NCI-H524 treated with DMSO at 0.1 percent for 48 hours (cell line): ENCODE data around the gene SSC5D.

Experiments used
- DNase-seq: peaks from one replicate; lab custom pipeline; 2025; lab: John Stamatoyannopoulos, UW

Gene SSC5D

DNA sequence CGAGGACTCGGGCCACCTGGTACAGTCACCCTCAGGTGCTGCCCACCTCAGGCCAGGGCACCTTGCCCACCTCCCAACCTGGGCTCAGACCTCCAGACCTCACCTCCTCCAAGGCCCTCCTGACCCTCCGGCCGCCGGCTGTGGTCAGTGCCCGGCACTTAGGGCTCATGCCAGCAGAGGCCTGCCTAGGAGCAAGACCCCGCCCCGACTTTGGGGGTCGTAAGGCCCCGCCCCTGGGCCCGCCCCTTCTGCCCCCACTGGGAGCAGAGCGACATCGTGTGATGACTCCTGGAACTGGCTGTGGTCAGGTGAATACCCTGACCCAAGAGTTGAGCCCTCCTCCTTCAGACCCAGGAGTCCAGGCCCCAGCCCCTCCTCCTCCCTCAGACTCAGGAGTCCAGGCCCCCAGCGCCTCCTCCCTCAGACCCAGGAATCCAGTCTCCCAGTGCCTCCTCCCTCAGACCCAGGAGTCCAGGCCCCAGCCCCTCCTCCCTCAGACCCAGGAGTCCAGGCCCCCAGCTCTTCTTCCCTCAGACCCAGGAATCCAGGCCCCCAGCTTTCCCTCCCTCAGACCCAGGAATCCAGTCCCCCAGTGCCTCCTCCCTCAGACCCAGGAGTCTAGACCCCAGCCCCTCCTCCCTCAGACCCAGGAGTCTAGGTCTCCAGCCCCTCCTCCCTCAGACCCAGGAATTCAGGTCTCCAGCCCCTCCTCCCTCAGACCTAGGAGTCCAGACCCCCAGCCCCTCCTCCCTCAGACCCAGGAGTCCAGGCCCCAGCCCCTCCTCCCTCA is 48.9 kb downstream of the SSC5D start, which contains the start of gene SBK2:
SBK2 (minus strand) TSS at position 183 of the 790 bp plus-strand sequence. CDS start 839 bp downstream, outside the sequence.
- DNase-seq = no peak

GRCh38 chr19:55537741-55538111 is 49.5 kb downstream of the SSC5D start:
- DNase-seq = no peak

- DNase-seq = no peak
These were observed 49.9 kb downstream of the SSC5D start for GRCh38 chr19:55538132-55538531.

DNA sequence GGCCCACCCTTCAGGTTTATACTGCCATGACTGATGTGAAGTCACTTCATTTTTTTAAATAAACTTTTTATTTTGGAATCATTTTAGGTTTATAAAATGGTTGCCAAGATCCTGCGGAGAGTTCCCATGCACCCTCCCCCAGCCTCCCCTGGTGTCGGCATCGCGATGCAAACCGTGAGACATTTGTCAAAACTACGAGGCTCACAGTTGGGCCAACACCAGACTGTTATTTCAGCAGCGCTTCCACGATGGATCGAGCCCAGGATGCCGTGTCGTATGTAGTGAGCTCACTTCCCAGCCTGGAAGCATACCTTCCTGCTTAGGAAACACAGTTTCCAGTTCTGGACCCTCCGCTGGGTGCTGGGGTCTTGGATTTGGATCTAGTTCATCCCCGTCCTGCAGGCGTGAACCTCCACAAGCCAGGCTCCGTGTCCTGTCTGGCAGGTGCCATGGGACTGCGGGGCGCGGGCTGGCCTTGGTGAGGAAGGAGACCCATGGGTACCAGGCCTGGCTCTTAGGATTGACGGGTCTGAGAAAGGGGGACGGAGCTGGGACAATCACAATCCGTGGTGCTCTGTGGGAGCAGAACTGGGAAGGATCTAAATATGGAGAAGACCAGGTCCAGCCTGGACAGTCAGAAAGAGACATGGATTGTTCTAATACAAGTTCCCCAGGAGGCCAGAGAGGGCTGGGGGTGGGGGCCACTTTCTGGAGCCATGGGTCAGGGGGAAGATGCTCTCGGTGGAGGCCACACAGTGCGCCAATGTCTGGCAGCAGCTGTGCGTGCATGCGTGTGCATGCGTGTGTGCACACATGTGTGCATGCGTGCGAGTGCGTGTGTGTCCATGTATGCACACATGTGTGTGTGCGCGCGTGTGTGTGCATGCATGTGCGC is 51.1 kb downstream of the SSC5D start:
- no peak for DNase-seq

- no peak for DNase-seq
These were observed 52.4 kb downstream of the SSC5D start for GRCh38 chr19:55540619-55541018.

DNA sequence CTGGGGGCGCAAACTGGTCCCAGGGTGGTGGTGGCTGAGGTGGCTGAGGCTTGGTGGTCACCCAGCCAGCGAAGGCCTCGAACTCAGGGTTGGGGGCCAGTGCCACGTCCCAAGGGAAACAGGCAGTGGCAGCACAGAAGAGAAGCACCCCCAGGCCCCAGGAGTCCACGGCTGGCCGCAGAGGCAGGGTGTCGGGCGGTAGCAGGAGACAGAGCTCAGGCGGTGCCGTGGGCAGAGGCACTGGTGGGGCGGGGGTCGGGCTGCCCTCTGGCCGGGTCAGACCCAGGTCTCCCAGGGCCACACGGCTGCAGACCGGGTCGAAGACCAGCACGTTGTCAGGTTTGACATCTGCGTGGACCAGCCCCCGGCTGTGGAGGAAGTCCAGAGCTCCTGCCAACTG is 52.9 kb downstream of the SSC5D start:
- no peak for DNase-seq

- no peak for DNase-seq
These were observed 54.1 kb downstream of the SSC5D start for GRCh38 chr19:55542292-55542855.

DNA sequence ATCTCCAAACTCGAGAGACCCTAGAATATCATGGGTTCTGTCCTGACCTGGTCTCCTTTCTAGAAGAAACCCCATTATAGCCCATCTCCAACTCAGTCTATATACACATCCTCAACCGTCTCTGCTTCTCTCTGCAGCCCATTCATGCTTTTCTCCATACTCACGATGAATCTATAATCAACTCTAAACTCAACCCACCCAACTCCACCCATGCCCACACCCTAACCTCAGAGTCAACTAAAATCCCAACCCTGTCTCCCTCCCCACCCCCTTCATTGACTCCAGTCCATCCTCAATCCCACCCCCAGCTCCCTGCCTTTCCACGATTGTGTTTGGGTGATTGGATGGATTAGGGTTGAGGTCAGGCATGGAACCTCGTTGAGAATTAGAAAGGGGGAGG is 55.3 kb downstream of the SSC5D start:
- no peak for DNase-seq

DNA sequence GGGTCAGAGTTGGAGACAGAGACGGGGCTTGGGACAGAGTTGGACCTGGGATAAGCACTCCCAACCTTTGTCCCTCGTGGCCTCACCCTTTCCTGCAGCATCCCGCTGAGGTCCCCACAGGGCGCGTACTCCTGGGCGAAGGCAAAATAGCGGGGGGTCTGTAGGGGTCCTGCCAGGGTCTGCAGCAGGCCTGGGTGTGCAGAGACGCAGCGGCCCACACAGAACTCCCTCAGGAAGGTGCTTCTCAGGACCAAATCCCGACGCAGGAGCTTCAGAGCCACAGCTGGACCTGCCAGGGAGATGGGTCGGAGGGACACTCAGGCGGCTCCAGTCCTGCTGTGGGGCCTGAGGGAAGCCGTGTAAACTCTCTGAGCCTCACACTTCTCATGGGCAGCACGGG is 55.8 kb downstream of the SSC5D start:
- no peak for DNase-seq

DNA sequence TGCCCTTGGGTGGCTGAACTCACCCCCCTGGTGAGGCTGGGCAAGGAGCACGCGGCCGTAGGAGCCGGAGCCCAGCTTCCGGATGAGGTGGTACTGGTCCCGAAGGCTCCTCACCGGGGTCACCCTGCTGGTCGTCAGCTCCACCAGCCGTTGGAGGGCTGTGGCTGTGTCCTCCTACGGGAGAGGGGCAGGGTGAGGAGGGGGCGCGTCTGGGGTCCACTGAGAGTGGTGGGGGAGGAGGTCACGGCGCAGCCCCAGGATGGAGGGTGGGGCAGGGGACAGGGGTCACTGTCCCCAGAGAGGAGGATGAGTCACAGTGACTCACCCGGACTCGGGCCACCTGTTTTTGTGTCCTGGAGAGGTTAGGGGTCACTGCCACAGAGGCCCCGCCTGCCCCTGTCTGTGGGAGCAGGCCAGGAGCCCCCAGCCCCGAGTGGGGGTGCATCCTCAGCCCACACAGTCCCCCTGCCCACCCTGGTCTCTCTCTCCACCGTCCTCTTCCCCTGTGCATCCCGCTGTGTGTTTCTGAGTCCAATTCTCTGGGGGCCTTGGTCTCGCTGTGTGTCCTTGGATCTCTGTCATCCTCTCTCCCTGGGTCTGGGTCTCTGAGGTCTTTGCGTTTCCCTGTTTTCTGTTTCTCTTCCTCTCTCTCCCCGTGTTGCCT is 56.7 kb downstream of the SSC5D start:
- DNase-seq = no peak

GRCh38 chr19:55545443-55545842 is 57.2 kb downstream of the SSC5D start, which contains the start of gene SBK3:
Gene SBK3, minus strand, starts transcription at chr19:55545543. Its CDS starts 0 bp downstream, at chr19:55545543.
- no peak for DNase-seq

GRCh38 chr19:55546011-55546410 is 57.8 kb downstream of the SSC5D start:
- no peak for DNase-seq

GRCh38 chr19:55546822-55547614 is 58.8 kb downstream of the SSC5D start:
- no peak for DNase-seq

GRCh38 chr19:55549500-55550320 is 61.5 kb downstream of the SSC5D start:
- no peak for DNase-seq

DNA sequence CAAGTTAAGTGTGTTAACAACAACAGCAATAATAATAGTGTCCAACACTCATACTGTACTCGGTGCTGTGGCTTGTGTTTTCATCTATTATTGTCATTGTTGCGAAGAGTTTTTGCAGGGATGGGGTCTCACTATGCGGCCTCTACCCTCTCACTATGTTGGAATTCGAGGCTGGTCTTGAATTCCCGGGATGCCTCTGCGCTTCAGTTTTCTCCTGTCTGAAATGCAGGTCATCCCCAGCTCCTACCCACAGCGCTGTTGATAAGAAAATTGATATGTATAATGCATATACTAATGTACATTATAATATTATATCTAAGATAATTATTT is 62.0 kb downstream of the SSC5D start:
- DNase-seq = no peak

DNA sequence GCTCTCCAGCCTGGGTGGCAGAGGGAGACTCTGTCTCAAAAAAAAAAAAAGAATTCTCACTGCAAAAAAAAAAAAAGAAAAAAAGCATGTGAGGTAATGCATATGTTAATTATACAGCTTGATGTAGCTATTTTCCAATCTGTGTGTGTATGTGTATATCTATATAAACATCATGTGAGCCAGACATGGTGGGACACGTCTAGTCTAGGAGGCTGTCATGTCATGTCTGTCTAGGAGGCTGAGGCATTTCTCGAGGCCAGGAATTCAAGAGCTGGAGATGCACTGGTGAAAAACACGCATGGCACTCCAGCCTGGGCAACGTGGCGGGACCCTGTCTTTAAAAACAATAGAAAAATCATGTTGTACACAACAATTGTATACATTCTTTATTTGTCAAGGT is 64.0 kb downstream of the SSC5D start:
- no peak for DNase-seq

- DNase-seq = no peak
These were observed 64.4 kb downstream of the SSC5D start for GRCh38 chr19:55552620-55553019.

DNA sequence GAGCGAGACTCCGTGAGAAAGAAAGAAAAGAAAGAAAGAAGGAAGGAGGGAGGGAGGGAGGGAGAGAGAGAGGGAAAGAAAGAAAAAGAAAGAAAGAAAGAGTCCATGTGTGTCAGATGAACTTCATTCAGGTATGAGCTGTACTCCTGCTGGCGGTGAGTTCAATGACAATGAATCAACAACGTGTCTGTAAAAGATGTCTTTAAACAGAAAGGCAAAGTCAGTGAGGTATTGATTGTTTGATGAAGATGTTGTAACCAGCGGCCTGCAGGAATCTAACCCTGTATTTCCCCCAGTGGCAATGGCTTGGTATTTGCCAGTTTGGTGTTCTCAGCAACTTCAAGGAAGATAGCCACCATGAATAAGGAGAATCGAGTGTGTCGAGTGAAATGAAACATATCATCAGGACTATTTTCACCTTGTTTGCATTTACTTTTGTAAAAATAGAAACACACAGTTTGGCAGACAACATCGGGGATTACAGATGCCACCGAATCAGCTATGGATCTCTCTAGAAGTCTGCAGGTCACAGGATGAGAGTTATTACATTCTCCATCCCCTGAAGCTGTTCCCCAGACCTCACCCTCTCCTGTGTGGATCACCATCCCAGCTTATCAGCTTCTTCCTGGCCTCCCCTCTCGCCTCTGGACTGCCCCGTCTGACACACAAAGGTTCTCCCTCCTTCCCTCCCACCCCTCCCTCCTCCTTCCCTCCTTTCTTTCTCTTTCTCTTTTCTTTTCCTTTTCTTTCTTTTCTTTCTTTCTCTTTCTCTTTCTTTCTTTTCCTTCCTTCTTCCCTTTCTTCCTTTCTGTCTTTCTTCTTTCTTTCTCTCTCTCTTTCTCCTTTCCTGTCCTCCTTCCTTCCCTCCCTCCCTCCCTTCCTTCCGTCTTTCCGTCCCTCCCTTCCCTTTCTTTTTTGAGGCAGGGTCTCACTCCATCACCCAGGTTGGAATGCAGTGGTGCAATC is 65.3 kb downstream of the SSC5D start:
- no peak for DNase-seq

DNA sequence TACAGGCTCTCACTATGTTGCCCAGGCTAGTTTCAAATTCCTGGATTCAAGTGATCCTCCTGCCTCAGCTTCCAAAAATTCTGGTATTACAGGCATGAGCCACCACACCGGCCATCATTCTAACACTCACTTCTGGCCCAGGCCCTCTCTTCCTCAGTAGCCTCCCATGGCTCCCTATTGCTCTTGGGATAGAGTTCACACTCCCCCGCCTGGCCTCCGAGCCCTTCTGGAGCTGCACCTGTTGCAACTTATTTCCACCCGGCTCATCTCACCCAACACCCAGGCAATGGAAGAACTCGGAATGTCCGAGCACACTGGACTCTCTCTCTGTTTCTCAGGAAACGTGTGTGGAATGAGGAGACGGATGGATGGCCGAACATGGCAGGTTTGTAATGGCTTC is 66.1 kb downstream of the SSC5D start:
- no peak for DNase-seq
